UCSD-AML1 (cell line): ENCODE results near the gene MYO7A.
A peak's percentile ranks its signal among the peaks of the same experiment; 100 is the strongest.

Experiments
- DNase-seq: peaks from one replicate; lab custom pipeline; 2025; ENCODE audit not compliant: unreplicated experiment; lab: John Stamatoyannopoulos, UW

Gene MYO7A

GRCh38 chr11:77163271-77163670 lies 35.2 kb downstream of the MYO7A start:
- DNase-seq = no peak

GRCh38 chr11:77165066-77165465 lies 37.0 kb downstream of the MYO7A start:
- DNase-seq = no peak

GRCh38 chr11:77166021-77166420 lies 38.0 kb downstream of the MYO7A start:
- DNase-seq = no peak

- DNase-seq = no peak
Observed at GRCh38 chr11:77167111-77167626, 39.1 kb downstream of the MYO7A start.

GRCh38 chr11:77167791-77168190 lies 39.7 kb downstream of the MYO7A start:
- peak; percentile 44 for DNase-seq

GRCh38 chr11:77170107-77170506 lies 42.1 kb downstream of the MYO7A start:
- DNase-seq = no peak

- DNase-seq = no peak
Observed at GRCh38 chr11:77171254-77171653, 43.2 kb downstream of the MYO7A start.

- DNase-seq = peak; percentile 43
Observed at GRCh38 chr11:77171885-77172665, 44.0 kb downstream of the MYO7A start.

- DNase-seq = peak; percentile 66
Observed at GRCh38 chr11:77172666-77172982, 44.6 kb downstream of the MYO7A start.

GRCh38 chr11:77173494-77173893 lies 45.4 kb downstream of the MYO7A start:
- DNase-seq = peak; percentile 65

- no peak for DNase-seq
Observed at GRCh38 chr11:77174559-77174958, 46.5 kb downstream of the MYO7A start.

- no peak for DNase-seq
Observed at GRCh38 chr11:77175021-77175842, 47.2 kb downstream of the MYO7A start.

GRCh38 chr11:77175869-77176539 lies 48.0 kb downstream of the MYO7A start:
- peak; percentile 87 for DNase-seq

- no peak for DNase-seq
Observed at GRCh38 chr11:77176996-77177395, 49.0 kb downstream of the MYO7A start.

GRCh38 chr11:77178150-77178549 lies 50.1 kb downstream of the MYO7A start:
- no peak for DNase-seq

GRCh38 chr11:77179048-77179447 lies 51.0 kb downstream of the MYO7A start:
- no peak for DNase-seq

GRCh38 chr11:77179681-77180080 lies 51.6 kb downstream of the MYO7A start:
- no peak for DNase-seq

GRCh38 chr11:77180346-77180745 lies 52.3 kb downstream of the MYO7A start:
- DNase-seq = no peak

- no peak for DNase-seq
Observed at GRCh38 chr11:77181226-77181625, 53.2 kb downstream of the MYO7A start.

GRCh38 chr11:77181799-77182541 lies 53.9 kb downstream of the MYO7A start:
- DNase-seq = no peak
